ENCODE data around the gene AATK. TPM values are rescaled to one million over a fixed set of nuclear protein-coding genes. Genes with fewer than 3 reads are reported as not detected.

AATK gene
- total and polyA plus RNA-seq, 2 of the 4 experiments (the other 2 are of a cell fraction), result under 0.01 to 0.21 TPM

DNA sequence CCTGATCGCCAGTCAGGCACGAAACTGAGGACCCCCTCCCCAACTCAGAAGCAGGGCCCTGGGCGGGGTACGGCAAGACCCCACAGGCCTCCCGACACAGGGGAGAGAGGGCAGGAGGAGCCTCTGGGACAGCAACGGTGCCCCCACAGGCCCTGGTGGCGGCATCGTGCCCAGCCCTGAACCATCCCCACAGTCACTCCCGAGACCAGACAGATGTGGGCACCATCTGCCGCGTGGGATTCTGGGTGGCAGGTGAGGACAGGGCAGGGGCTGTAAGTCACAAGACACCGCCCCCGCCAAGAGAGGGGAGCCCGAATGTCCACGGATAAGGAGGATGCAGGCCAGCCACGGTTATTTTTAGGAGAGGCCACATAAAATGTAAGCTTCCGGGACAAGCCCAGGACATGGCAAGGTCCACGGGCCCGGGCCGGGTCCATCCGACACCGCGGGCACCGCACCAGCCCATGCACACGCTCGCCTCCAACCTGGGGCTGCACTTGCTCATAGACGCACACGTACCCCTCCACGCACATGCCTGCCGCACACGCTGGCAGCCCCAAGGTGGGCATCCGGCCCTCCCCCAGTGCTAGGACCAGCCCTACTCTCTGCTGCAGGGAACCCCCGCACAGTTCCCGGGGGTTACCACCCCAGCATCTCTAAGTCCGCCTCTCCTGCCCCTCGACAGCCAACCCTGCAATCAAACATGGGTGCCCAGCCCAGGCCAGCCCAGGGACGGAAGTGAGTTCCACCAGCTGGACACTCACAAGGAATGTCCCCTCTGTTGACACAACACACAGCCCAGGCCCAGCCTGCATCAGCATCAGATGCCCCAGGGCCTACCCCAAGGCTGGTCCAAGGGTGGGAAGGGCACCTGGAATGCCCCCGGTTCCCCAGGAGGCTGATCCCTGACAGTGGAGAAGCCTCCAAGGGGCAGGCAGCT lies 8.9 kb downstream of the AATK start:
- H2BK120ac ChIP-seq (ENCODE audit: low read depth, low read length), result no peak overlapping the region
- H3K14ac ChIP-seq (replicated peaks; ENCODE audit: low read depth, low read length), result no peak overlapping the region
- peaks cover 11% of the 10 kb centered on the region for H3K27me3 ChIP-seq (ENCODE audit: control insufficient read depth, insufficient read depth, low read length)
- POLR2A ChIA-PET (ENCODE audit: unreplicated experiment), result interaction anchor here (0.6 kb wide), 1 partner anchor 364 kb away, joined by 4 read pairs; no protein-coding TSS in a partner anchor
- no peak overlapping the region for H3K18ac ChIP-seq (ENCODE audit: low read depth, low read length)
- no peak overlapping the region for H4K5ac ChIP-seq (ENCODE audit: low read depth, low read length)
- H3K23ac ChIP-seq (ENCODE audit: low read depth, low read length), result no peak overlapping the region
- no peaks in the 10 kb centered on the region for H3K79me1 ChIP-seq (ENCODE audit: low read depth in 1 of 2, low read length in 2 of 2)
- dilution Hi-C loops (cut with HindIII; ENCODE audit: low sequenced_read_pairs, unreplicated experiment), result no loop called here
- H3K36me3 ChIP-seq (ENCODE audit: control insufficient read depth, insufficient read depth, low read length), result no peaks in the 10 kb centered on the region
- H2AK5ac ChIP-seq (ENCODE audit: low read depth, low read length), result no peak overlapping the region
- CTCF ChIA-PET, result no interaction called here
- ATAC-seq (ENCODE audit: low read depth) (no peak), DNase-seq (no peak)
- H3K4me1 ChIP-seq (ENCODE audit: control insufficient read depth, insufficient read depth, low read length), result no peaks in the 10 kb centered on the region
- no peak overlapping the region for H3K27ac ChIP-seq (ENCODE audit: insufficient read depth, low read length)
- in situ Hi-C loops (cut with MboI; ENCODE audit: low sequenced_read_pairs), result no loop called here
- no peak overlapping the region for H3K9ac ChIP-seq (ENCODE audit: low read depth, low read length)
- H3K4ac ChIP-seq (ENCODE audit: low read depth, low read length), result no peak overlapping the region
- no peak overlapping the region for H4K8ac ChIP-seq (ENCODE audit: low read depth in 2 of 2, low read length in 2 of 2)
- intact Hi-C loops (cut with micrococcal nuclease), result no loop called here
- no peak overlapping the region for H2AK9ac ChIP-seq (replicated peaks; ENCODE audit: low read depth, low read length, poor library complexity)
- no TSS peak for BruUV-seq (replicated peaks)
- 84% methylated on average over 13 of the region's 38 CpGs; no CpG with 5 or more reads in 1 of the 2 experiments for WGBS, 2 experiments (ENCODE audit: extremely low coverage in 2 of 2, insufficient read length in 1 of 2)
- H4K91ac ChIP-seq (ENCODE audit: insufficient read depth, low read depth, low read length), result no peak overlapping the region
- no peaks in the 10 kb centered on the region for H4K20me1 ChIP-seq (ENCODE audit: insufficient read depth, low read length)
- no peak overlapping the region for H2BK20ac ChIP-seq (ENCODE audit: low read depth, low read length)
- no peaks in the 10 kb centered on the region for H3K9me3 ChIP-seq (ENCODE audit: control insufficient read depth, insufficient read depth, low read length)
- no peak overlapping the region for H2BK15ac ChIP-seq (ENCODE audit: low read depth, low read length)
- H3K4me2 ChIP-seq (ENCODE audit: low read depth, low read length), result no peak overlapping the region
- H2AFZ ChIP-seq (replicated peaks; ENCODE audit: low read length, poor library complexity), result no peak overlapping the region
- H3K9me1 ChIP-seq (ENCODE audit: insufficient read depth, low read length), result no peaks in the 10 kb centered on the region
- no peak overlapping the region for H3K4me3 ChIP-seq (ENCODE audit: insufficient read depth, low read depth, low read length)
- no peak overlapping the region for H2BK5ac ChIP-seq (ENCODE audit: low read depth, low read length, poor library complexity, severe bottlenecking)
- no peak overlapping the region for H3K56ac ChIP-seq (ENCODE audit: extremely low read depth, insufficient read depth, low read length)
- TF ChIP-seq MAFK (IDR thresholded peaks at IDR 0.05; ENCODE audit: low read depth, low read length), result no peak
- TF ChIP-seq, protein P1, sequence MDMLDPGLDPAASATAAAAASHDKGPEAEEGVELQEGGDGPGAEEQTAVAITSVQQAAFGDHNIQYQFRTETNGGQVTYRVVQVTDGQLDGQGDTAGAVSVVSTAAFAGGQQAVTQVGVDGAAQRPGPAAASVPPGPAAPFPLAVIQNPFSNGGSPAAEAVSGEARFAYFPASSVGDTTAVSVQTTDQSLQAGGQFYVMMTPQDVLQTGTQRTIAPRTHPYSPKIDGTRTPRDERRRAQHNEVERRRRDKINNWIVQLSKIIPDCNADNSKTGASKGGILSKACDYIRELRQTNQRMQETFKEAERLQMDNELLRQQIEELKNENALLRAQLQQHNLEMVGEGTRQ (IDR thresholded peaks at IDR 0.05; ENCODE audit: low read depth, low read length), result no peak
- TF ChIP-seq MAZ (IDR thresholded peaks at IDR 0.05; ENCODE audit: borderline replicate concordance, low read depth, low read length), result no peak
- TF ChIP-seq, protein P2, sequence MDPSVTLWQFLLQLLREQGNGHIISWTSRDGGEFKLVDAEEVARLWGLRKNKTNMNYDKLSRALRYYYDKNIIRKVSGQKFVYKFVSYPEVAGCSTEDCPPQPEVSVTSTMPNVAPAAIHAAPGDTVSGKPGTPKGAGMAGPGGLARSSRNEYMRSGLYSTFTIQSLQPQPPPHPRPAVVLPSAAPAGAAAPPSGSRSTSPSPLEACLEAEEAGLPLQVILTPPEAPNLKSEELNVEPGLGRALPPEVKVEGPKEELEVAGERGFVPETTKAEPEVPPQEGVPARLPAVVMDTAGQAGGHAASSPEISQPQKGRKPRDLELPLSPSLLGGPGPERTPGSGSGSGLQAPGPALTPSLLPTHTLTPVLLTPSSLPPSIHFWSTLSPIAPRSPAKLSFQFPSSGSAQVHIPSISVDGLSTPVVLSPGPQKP (IDR thresholded peaks at IDR 0.05; ENCODE audit: borderline replicate concordance, low read depth, low read length), result no peak
- TF ChIP-seq FOS (IDR thresholded peaks at IDR 0.05; ENCODE audit: low read depth, low read length), result no peak
- TF ChIP-seq BHLHE40 (IDR thresholded peaks at IDR 0.05; ENCODE audit: low read depth, low read length), result no peak
- no peak for TF ChIP-seq RFX5 (IDR thresholded peaks at IDR 0.05; ENCODE audit: low read depth, low read length)
- no peak for TF ChIP-seq CEBPB (IDR thresholded peaks at IDR 0.05; ENCODE audit: low read depth, low read length)
- TF ChIP-seq, protein P3, sequence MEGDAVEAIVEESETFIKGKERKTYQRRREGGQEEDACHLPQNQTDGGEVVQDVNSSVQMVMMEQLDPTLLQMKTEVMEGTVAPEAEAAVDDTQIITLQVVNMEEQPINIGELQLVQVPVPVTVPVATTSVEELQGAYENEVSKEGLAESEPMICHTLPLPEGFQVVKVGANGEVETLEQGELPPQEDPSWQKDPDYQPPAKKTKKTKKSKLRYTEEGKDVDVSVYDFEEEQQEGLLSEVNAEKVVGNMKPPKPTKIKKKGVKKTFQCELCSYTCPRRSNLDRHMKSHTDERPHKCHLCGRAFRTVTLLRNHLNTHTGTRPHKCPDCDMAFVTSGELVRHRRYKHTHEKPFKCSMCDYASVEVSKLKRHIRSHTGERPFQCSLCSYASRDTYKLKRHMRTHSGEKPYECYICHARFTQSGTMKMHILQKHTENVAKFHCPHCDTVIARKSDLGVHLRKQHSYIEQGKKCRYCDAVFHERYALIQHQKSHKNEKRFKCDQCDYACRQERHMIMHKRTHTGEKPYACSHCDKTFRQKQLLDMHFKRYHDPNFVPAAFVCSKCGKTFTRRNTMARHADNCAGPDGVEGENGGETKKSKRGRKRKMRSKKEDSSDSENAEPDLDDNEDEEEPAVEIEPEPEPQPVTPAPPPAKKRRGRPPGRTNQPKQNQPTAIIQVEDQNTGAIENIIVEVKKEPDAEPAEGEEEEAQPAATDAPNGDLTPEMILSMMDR (conservative IDR thresholded peaks at IDR 0.05; ENCODE audit: low read depth, low read length), result no peak
- TF ChIP-seq NFE2L2 (IDR thresholded peaks at IDR 0.05; ENCODE audit: low read depth, low read length), result no peak
- no peak for TF ChIP-seq SMC3 (IDR thresholded peaks at IDR 0.05; ENCODE audit: low read depth, low read length)
- no peak for TF ChIP-seq RCOR1 (IDR thresholded peaks at IDR 0.05; ENCODE audit: insufficient replicate concordance, low read length)
- TF ChIP-seq MXI1 (IDR thresholded peaks at IDR 0.05; ENCODE audit: borderline replicate concordance, low read depth, low read length), result no peak
- TF ChIP-seq CHD1 (IDR thresholded peaks at IDR 0.05; ENCODE audit: low read depth, low read length), result no peak

Data from IMR-90 (cell line).